Neural cell (in vitro differentiated cells): ENCODE measurements around the gene CYB561. TPM values are rescaled to one million over a fixed set of nuclear protein-coding genes. Genes with fewer than 3 reads are reported as not detected.

ENCODE experiments used
- H2AFZ ChIP-seq: fragments of 200-600, 300-800 bp; sonication (generic), shearing (Covaris generic); 2 replicates; pipeline ENCODE4 v1.6.0; 2014; ENCODE audit warnings: low read depth, mild to moderate bottlenecking, antibody characterized with exemption, low read length, moderate library complexity
- H3F3A ChIP-seq: fragments of 200-600 bp; shearing (Covaris generic); 2 replicates; pipeline ENCODE4 v1.6.1; 2016; ENCODE audit warnings: mild to moderate bottlenecking, moderate library complexity, mixed read lengths, antibody characterized with exemption, low read length; ENCODE audit not compliant: insufficient read depth, poor library complexity, severe bottlenecking
- H3K27ac ChIP-seq: fragments of 200-600, 300-800 bp; sonication (generic), shearing (Covaris generic); 2 replicates; pipeline ENCODE4 v1.5.1; 2014; ENCODE audit warnings: mild to moderate bottlenecking, low read length, moderate library complexity
- H3K27me3 ChIP-seq: fragments of 300-800, 200-600 bp; sonication (generic), shearing (Covaris generic); 2 replicates; pipeline ENCODE4 v1.6.0; 2014; ENCODE audit warnings: mild to moderate bottlenecking, low read depth, low read length, moderate library complexity; ENCODE audit not compliant: insufficient read depth
- H3K36me3 ChIP-seq: fragments of 300-800, 200-600 bp; sonication (generic), shearing (Covaris generic); 2 replicates; pipeline ENCODE4 v1.5.1; 2014; ENCODE audit warnings: mild to moderate bottlenecking, antibody characterized with exemption, low read length, moderate library complexity; ENCODE audit not compliant: insufficient read depth
- H3K4me2 ChIP-seq: fragments of 300-800, 200-600 bp; sonication (generic), shearing (Covaris generic); 2 replicates; pipeline ENCODE4 v1.6.0; 2014; ENCODE audit warnings: mild to moderate bottlenecking, low read length
- H3K4me3 ChIP-seq: fragments of 300-800, 200-600 bp; sonication (generic), shearing (Covaris generic); 2 replicates; pipeline ENCODE4 v1.5.1; 2014; ENCODE audit warnings: mild to moderate bottlenecking, low read length, moderate library complexity
- H3K79me2 ChIP-seq: fragments of 200-600 bp; shearing (Covaris generic); replicated peaks from 2 replicates; pipeline ENCODE4 v1.6.0; 2014; ENCODE audit warnings: mild to moderate bottlenecking, low read length, moderate library complexity; ENCODE audit not compliant: insufficient read depth
- H3K9ac ChIP-seq: fragments of 300-800, 200-600 bp; sonication (generic), shearing (Covaris generic); 2 replicates; pipeline ENCODE4 v1.6.1; 2016; ENCODE audit warnings: mild to moderate bottlenecking, low read length, mixed read lengths
- H3K9me2 ChIP-seq: fragments of 200-600 bp; shearing (Covaris generic); 2 replicates; pipeline ENCODE4 v1.6.1; 2016; ENCODE audit warnings: mild to moderate bottlenecking, low read length, mixed read lengths; ENCODE audit not compliant: insufficient read depth
- H3K9me3 ChIP-seq: fragments of 200-600, 300-800 bp; sonication (generic), shearing (Covaris generic); 2 replicates; pipeline ENCODE4 v1.6.1; 2016; ENCODE audit warnings: mild to moderate bottlenecking, mixed run types, low read length, moderate library complexity, mixed read lengths
- H4K20me1 ChIP-seq: fragments of 200-600 bp; shearing (Covaris generic); 2 replicates; pipeline ENCODE4 v1.6.1; 2016; ENCODE audit warnings: mild to moderate bottlenecking, mixed run types; ENCODE audit not compliant: insufficient read depth
- EP300 ChIP-seq: fragments of 450-650 bp; conservative IDR thresholded peaks from 2 replicates; pipeline ENCODE4 v1.6.1; 2014; ENCODE audit warnings: antibody characterized with exemption, mild to moderate bottlenecking, moderate library complexity; ENCODE audit not compliant: poor library complexity, severe bottlenecking
- EZH2 ChIP-seq: fragments of 200-600, 300-800 bp; shearing (Covaris generic), sonication (generic); IDR thresholded peaks from 2 replicates; pipeline ENCODE4 v1.6.1; 2014; ENCODE audit warnings: antibody characterized with exemption, low read length, borderline replicate concordance, mild to moderate bottlenecking; ENCODE audit not compliant: insufficient read depth, poor library complexity, severe bottlenecking
- MXI1 ChIP-seq: fragments of 450-650 bp; conservative IDR thresholded peaks from 2 replicates; pipeline ENCODE4 v1.6.1; 2014; ENCODE audit warnings: antibody characterized with exemption, mild to moderate bottlenecking; ENCODE audit not compliant: poor library complexity, severe bottlenecking
- POLR2AphosphoS5 ChIP-seq: IDR thresholded peaks from 2 replicates; pipeline ENCODE4 v1.6.1; 2012
- RAD21 ChIP-seq: fragments of 450-650 bp; conservative IDR thresholded peaks from 2 replicates; pipeline ENCODE4 v1.6.1; 2014; ENCODE audit warnings: antibody characterized with exemption, mild to moderate bottlenecking, moderate library complexity
- SMC3 ChIP-seq: fragments of 450-650 bp; conservative IDR thresholded peaks from 2 replicates; pipeline ENCODE4 v1.6.1; 2014; ENCODE audit warnings: antibody characterized with exemption, mild to moderate bottlenecking, moderate library complexity; ENCODE audit not compliant: poor library complexity
- TAF1 ChIP-seq: IDR thresholded peaks from 2 replicates; pipeline ENCODE4 v1.6.1; 2012; ENCODE audit warnings: low read depth
- polyA plus RNA-seq: library from polyadenylated mRNA; depleted of rRNA; stranded (reverse); fragments of >200 nt; gene quantifications from 2 replicates; pipeline ENCODE4 v1.2.3, GENCODE V29; 2014
- TF ChIP-seq, protein P1 (sequence below): fragments of 450-650 bp; IDR thresholded peaks from 2 replicates; pipeline ENCODE4 v1.5.1; 2014; ENCODE audit warnings: antibody characterized with exemption, mild to moderate bottlenecking, moderate library complexity; ENCODE audit not compliant: poor library complexity, severe bottlenecking
- TF ChIP-seq, protein P2 (sequence below): IDR thresholded peaks from 2 replicates; pipeline ENCODE4 v1.6.1; 2012; ENCODE audit warnings: borderline replicate concordance

CYB561 gene
- polyA plus RNA-seq, 1 donor from 2014 or later, result 15.7 TPM

DNA sequence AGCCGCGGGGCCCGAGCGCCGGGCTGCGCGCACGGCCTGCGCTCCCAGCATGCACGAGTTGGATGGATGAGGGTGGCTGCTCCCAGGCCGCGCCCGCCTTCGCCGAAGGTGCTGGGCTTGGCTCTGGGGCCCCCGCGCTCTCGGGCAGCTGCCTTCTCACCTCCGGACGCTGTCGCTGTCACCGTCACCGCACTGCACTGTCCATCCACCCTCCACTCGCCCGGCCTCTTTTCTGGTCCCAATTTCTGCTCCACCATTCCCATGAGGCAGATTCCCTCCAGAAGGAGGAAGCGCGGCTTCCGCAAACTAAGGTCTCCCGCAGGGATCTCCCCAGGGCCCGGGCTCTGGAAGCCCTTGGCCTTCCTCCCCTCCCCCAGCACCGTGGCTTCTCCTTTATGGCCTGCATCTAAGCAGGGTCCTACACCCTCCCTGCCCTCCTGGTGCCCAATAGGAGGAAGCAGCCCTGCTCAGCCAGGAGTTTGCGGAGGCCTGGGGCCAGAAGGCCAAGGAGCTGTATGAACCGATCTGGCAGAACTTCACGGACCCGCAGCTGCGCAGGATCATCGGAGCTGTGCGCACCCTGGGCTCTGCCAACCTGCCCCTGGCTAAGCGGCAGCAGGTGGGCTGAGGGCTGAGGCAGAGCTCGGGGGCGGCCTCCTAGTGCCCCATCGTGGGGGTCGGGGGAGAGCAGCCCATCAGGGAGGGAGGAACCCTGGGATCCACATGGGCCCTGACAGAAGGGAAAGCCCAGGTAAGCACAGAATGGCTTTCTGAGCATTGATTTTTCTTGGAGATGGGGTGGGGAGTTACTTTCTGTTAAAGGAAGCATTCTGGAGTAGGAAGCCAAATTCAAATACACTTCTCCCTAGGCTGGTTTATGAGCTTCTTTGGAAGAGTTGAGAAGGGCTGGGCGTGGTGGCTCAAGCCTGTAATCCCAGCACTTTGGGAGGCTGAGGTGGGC, 31.7 kb upstream of the CYB561 start:
- Histone ChIP-seq H3K27ac (no peak overlapping the region), H3K9me2 (no peaks in the 10 kb centered on the region), H3K9me3 (no peaks in the 10 kb centered on the region), H3K36me3 (no peaks in the 10 kb centered on the region), H4K20me1 (no peaks in the 10 kb centered on the region), H3K4me3 (peak overlapping the region; percentile 72), H3F3A (no peaks in the 10 kb centered on the region), H3K27me3 (peaks cover 44% of the 10 kb centered on the region), H3K4me2 (peak overlapping the region; percentile 70), H3K9ac (peak overlapping the region; percentile 66), H3K79me2 (no peaks in the 10 kb centered on the region), H2AFZ (no peak overlapping the region)
- TF ChIP-seq RAD21, result no peak
- TF ChIP-seq MXI1, result peak; percentile 49
- TF ChIP-seq TAF1, result no peak
- TF ChIP-seq SMC3, result peak; percentile 5
- TF ChIP-seq POLR2AphosphoS5, result no peak
- TF ChIP-seq EZH2, result no peak

DNA sequence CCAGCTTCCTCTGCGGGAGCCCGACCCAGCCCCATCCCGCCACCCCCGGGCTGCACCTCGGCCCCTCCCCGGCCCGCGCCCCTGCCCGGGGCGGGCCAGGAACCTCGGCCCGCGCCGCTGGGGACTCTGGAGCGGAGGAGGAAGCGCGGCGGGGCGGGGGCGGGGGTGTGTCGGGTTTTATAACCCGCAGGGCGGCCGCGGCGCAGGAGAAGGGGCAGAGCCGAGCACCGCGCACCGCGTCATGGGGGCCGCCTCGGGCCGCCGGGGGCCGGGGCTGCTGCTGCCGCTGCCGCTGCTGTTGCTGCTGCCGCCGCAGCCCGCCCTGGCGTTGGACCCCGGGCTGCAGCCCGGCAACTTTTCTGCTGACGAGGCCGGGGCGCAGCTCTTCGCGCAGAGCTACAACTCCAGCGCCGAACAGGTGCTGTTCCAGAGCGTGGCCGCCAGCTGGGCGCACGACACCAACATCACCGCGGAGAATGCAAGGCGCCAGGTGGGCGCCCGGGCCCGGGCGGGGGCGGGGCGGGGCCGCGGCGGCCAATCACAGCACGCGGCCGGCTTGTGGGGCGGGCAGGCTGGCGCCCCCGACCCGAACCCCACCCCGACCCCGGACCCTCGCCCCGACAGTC, 30.9 kb upstream of the CYB561 start, which contains the start of gene ACE:
ACE (plus strand) TSS at position 208 of the 626 bp plus-strand sequence; CDS start at position 242, 34 bp downstream.
- peak within 1 kb of the TSS; percentile 70 for H3K4me2 ChIP-seq
- no peaks in the 10 kb centered on the region for H4K20me1 ChIP-seq
- H3K9me3 ChIP-seq, result no peaks in the 10 kb centered on the region
- H3K9me2 ChIP-seq, result no peaks in the 10 kb centered on the region
- no peak within 1 kb of the TSS for H2AFZ ChIP-seq
- no peaks in the 10 kb centered on the region for H3K79me2 ChIP-seq
- no peak within 1 kb of the TSS for H3K27ac ChIP-seq
- H3F3A ChIP-seq, result no peaks in the 10 kb centered on the region
- peaks cover 44% of the 10 kb centered on the region for H3K27me3 ChIP-seq
- H3K9ac ChIP-seq, result peak within 1 kb of the TSS; percentile 66
- TF ChIP-seq, protein P1, sequence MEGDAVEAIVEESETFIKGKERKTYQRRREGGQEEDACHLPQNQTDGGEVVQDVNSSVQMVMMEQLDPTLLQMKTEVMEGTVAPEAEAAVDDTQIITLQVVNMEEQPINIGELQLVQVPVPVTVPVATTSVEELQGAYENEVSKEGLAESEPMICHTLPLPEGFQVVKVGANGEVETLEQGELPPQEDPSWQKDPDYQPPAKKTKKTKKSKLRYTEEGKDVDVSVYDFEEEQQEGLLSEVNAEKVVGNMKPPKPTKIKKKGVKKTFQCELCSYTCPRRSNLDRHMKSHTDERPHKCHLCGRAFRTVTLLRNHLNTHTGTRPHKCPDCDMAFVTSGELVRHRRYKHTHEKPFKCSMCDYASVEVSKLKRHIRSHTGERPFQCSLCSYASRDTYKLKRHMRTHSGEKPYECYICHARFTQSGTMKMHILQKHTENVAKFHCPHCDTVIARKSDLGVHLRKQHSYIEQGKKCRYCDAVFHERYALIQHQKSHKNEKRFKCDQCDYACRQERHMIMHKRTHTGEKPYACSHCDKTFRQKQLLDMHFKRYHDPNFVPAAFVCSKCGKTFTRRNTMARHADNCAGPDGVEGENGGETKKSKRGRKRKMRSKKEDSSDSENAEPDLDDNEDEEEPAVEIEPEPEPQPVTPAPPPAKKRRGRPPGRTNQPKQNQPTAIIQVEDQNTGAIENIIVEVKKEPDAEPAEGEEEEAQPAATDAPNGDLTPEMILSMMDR, result peak; percentile 47
- TF ChIP-seq MXI1, result peak; percentile 73
- no peak for TF ChIP-seq TAF1
- TF ChIP-seq SMC3, result peak; percentile 19
- TF ChIP-seq RAD21, result peak; percentile 41
- no peak for TF ChIP-seq EP300
- peak; percentile 24 for TF ChIP-seq POLR2AphosphoS5
- H3K36me3 ChIP-seq, result no peaks in the 10 kb centered on the region
- H3K4me3 ChIP-seq, result peak within 1 kb of the TSS; percentile 72

DNA sequence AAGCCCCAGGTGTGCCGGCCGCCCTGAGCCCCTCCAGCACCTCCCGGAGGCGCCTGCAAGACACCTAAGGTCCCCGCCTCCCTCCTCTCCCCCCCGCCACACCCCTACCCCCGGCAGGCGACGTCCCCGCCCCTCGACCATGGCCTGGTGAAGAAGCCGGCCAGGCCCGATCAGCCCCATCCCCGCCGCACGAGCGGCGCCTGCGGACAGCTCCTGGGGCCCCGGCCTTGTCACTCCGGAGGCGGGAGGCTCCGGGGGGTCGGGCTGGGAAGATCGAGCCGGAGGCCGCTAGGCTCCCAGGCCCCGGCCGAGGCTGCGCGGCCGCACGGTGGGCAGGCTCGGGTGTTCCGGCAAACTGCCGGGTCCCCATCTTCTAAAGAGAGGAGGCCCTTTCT, 30.4 kb upstream of the CYB561 start:
- Histone ChIP-seq H3K36me3 (no peaks in the 10 kb centered on the region), H3K4me3 (peak overlapping the region; percentile 72), H3K4me2 (no peak overlapping the region)

More for the DNA sequence above, 30.4 kb upstream of the CYB561 start:
- Histone ChIP-seq H3K9ac (peak overlapping the region; percentile 53), H3K9me3 (no peaks in the 10 kb centered on the region), H3K79me2 (no peaks in the 10 kb centered on the region), H3K27ac (no peak overlapping the region), H4K20me1 (no peaks in the 10 kb centered on the region), H3K9me2 (no peaks in the 10 kb centered on the region), H3K27me3 (peaks cover 44% of the 10 kb centered on the region), H3F3A (no peaks in the 10 kb centered on the region), H2AFZ (no peak overlapping the region)
- TF ChIP-seq RAD21 (no peak), POLR2AphosphoS5 (no peak), SMC3 (no peak), MXI1 (no peak), TAF1 (no peak), EZH2 (no peak), EP300 (no peak)
- TF ChIP-seq, protein P2, sequence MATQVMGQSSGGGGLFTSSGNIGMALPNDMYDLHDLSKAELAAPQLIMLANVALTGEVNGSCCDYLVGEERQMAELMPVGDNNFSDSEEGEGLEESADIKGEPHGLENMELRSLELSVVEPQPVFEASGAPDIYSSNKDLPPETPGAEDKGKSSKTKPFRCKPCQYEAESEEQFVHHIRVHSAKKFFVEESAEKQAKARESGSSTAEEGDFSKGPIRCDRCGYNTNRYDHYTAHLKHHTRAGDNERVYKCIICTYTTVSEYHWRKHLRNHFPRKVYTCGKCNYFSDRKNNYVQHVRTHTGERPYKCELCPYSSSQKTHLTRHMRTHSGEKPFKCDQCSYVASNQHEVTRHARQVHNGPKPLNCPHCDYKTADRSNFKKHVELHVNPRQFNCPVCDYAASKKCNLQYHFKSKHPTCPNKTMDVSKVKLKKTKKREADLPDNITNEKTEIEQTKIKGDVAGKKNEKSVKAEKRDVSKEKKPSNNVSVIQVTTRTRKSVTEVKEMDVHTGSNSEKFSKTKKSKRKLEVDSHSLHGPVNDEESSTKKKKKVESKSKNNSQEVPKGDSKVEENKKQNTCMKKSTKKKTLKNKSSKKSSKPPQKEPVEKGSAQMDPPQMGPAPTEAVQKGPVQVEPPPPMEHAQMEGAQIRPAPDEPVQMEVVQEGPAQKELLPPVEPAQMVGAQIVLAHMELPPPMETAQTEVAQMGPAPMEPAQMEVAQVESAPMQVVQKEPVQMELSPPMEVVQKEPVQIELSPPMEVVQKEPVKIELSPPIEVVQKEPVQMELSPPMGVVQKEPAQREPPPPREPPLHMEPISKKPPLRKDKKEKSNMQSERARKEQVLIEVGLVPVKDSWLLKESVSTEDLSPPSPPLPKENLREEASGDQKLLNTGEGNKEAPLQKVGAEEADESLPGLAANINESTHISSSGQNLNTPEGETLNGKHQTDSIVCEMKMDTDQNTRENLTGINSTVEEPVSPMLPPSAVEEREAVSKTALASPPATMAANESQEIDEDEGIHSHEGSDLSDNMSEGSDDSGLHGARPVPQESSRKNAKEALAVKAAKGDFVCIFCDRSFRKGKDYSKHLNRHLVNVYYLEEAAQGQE, result no peak
- TF ChIP-seq, protein P1, result no peak
